Fibroblast of skin of left quadriceps (primary cell): ENCODE results near the gene PPP1R3F.
A peak's percentile ranks its signal among the peaks of the same experiment; 100 is the strongest.
"Not testable (repeated sequence)": the region's sequence is repeated elsewhere in the genome, so short reads cannot be mapped to it uniquely, and the experiment has no call there.

Experiments used
- DNase-seq, 2 experiments: peaks; one replicate each; pipeline ENCODE4 v3.0.0-alpha.2; 2013; ENCODE audit warnings: low read depth in 2 of 2

Gene PPP1R3F

GRCh38 chrX:49273181-49273727 is 3.7 kb downstream of the PPP1R3F start:
- no peak for DNase-seq

- DNase-seq: no peak
Measured at GRCh38 chrX:49276207-49276606, 6.6 kb downstream of the PPP1R3F start.

GRCh38 chrX:49276671-49277534 is 7.3 kb downstream of the PPP1R3F start:
- DNase-seq: no peak

DNA sequence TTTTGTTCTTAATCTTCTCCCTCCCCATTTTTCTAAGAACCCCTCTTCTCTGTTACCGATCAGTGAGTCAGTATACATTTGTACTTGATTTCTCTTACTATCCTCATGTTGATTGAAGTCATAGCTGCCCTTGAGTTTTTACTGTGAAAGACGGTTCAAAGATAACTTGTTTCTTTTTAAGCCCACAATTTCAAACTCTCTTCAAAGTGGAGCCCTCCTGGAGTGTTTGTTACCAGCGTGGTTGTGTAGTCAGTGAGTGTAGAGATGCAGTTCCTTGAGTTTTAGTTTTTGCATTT is 7.9 kb downstream of the PPP1R3F start:
- no peak for DNase-seq

DNA sequence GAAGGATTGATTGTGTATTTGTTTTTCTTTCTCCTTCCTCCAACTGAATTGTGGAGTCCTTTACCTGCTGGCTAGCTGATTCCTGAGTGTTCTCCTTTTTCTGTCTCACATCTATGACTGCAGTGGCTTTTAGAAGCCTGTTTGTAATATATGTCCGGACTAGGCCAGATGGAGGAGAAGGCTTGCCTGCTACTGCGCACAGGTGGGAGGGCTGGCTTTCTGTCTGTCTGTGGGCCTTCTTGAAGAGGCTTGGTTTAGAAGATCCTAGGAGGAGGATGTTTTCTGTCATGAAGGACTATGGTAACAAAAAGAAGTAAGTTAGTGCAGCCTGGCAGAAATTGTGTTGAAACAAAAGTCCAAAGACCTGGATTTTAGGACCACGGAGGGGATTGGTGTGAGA is 8.5 kb downstream of the PPP1R3F start:
- DNase-seq: no peak

GRCh38 chrX:49282647-49283011 is 13.0 kb downstream of the PPP1R3F start:
- DNase-seq: peak; percentile 5 to 8

GRCh38 chrX:49284212-49284611 is 14.6 kb downstream of the PPP1R3F start:
- DNase-seq: no peak

GRCh38 chrX:49286136-49286535 is 16.5 kb downstream of the PPP1R3F start:
- DNase-seq: no peak

- DNase-seq: no peak
Measured at GRCh38 chrX:49286581-49286980, 17.0 kb downstream of the PPP1R3F start.

DNA sequence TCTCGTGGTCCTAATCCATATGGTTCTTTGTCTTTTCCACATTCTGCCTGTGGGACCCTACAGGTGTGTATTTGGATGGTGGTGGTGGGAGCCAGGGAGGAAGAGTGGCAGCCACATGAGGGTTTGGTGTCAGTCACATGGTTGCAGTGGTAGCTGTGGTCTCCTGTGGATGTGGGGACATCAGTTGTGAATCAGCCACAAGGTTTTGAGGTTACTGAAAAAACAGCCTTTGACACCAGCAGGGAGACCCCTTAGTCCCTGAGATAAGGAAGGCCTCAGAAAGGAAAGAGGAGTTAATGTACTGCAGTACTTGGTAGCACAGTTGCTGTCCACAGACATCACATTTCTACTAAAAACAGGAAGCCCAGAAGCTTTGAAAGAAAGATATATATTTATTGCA is 18.1 kb downstream of the PPP1R3F start:
- DNase-seq: no peak

- DNase-seq: no peak
Measured at GRCh38 chrX:49290215-49290614, 20.6 kb downstream of the PPP1R3F start.

DNA sequence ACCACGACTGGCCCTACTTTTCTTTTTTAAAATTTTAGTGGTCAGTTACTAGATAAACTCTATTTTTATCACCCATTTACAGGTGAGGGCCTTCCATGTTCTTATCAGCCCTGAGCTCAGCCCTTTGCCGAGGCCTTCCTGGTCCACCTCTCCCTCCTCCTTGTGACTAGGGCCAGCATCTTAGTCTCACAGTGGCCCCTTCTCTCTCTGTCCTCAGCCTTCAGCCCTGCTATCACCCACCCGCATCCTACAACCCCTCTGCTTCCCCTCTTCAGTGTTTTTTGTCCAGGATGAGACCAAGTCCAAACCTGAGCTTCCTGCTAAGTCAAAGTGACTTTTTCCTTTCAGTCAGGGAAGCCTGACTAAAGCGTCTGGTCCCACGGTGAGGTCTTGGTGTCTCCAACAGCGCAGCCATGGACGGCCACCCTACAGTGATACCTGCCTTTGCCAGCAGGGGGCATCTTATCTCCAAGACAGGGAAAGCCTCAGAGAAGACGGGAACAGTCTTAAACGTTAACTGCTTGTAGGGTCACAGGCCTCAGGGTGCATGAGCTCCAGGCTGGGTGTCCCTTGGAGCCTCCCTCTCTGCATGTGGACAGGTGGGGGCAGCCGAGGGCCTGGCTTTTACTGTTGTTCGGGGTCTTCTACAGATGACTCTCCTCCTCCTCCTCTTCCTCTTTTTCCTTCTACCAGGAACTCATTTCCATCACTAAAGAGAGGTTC is 22.2 kb downstream of the PPP1R3F start:
- DNase-seq: peak in 1 of 2 experiments; percentile 7

- DNase-seq: no peak
Measured at GRCh38 chrX:49292400-49293362, 23.1 kb downstream of the PPP1R3F start.

DNA sequence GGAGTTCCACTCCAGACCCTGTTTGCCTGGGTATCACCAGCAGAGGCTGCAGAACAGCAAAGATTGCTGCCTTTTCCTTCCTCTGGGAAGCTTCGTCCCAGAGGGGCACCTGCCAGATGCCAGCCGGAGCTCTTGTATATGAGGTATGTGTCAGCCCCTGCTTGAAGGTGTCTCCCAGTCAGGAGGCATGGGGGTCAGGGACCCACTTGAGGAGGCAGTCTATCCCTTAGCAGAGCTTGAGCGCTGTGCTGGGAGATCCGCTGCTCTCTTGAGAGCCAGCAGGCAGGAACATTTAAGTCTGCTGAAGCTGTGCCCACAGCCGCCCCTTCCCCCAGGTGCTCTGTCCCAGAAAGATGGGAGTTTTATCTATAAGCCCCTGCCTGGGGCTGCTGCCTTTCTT is 29.7 kb downstream of the PPP1R3F start:
- not testable (repeated sequence) for DNase-seq

DNA sequence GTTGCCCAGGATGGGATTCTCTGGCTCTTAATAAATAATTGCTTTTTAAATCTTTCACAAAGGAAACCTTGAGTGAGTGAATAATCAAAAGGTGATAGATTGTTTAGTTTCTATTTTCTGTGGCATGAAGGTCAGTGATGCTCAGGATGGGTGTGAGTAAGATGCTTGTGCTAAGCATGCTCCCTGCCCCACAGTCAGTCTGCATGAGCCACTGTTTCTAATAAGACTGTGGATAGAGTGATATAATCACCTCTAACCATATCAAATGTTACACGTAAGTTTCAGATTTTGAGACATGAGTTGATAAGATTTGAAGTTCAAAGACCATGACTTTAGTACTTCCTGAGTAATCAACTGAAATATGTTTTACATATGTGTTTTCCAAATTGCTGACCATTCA is 31.1 kb downstream of the PPP1R3F start:
- DNase-seq: no peak

DNA sequence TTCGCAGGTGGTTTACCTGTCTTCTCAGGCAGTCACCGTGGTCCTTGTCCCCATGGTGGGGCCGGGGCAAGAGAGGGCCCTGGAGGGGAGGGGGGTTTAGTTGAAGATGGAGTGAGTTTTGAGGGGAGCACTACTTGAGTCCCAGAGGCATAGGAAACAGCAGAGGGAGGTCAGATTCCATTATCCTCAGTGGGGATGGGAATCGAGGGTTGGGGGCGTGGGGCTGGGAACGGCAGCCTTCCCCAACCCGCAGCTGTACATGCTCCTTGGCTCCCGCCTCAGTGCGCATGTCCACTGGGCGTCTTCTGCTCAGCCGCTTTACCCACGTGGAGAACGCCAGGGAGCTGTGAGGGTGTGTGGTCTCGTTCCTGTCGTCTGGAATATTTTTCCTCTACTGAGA is 33.8 kb downstream of the PPP1R3F start, which contains the start of gene GAGE10:
TSS of gene GAGE10 (plus strand) at position 301 of the 400 bp plus-strand sequence. CDS start 1,214 bp downstream, outside the sequence.
- DNase-seq: no peak

DNA sequence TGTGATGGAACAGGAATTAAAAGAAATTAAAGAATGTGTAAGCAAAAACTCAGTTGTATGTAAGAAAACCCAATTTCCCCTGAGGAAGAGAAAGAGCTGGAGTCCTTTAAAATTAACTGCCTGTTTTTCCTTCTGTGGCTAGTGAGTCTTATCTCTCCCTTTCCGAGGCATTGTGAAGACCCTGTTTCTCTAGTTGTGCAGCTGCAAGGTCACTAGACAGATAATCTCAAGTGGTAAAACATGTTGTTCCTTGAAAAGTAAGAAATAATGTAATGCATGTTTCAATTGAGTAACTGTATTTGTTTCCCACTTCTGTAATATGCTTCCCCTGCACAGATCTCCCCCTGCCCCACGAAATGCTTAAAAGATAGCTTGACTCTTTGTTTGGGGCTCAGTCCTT is 38.2 kb downstream of the PPP1R3F start:
- DNase-seq: not testable (repeated sequence)

DNA sequence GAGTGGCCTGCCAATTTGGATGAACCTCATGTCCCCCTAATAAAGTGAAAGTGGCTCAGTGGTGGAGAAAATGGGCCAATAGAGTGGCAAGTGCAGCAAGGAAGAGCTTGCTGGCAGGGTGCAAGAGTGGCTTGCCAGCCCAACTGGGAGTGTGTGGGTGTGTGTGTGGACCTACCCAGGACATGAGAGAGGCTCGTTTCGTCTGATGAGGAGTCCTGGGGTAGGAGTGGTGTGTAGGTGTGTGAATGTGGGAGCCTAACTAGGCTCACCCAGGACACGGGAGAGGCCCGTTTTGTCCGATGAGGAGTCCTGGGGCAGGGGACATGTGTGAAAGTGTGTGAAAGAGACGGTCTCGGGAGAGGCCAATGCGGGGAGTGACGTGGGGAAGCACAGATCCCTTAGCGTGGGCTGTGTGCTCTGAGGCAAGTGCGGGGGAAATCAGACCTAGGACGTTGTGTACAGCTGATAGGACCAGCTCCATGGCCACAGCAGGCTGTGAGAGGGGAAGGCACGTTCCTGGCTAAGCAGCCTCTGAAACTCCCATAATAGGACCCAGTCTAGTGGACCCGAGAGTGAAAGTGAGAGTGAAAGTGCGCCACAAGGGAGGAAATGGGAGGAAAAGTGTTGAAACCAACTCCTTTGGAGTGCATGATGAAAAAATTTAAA is 39.1 kb downstream of the PPP1R3F start:
- no peak for DNase-seq

DNA sequence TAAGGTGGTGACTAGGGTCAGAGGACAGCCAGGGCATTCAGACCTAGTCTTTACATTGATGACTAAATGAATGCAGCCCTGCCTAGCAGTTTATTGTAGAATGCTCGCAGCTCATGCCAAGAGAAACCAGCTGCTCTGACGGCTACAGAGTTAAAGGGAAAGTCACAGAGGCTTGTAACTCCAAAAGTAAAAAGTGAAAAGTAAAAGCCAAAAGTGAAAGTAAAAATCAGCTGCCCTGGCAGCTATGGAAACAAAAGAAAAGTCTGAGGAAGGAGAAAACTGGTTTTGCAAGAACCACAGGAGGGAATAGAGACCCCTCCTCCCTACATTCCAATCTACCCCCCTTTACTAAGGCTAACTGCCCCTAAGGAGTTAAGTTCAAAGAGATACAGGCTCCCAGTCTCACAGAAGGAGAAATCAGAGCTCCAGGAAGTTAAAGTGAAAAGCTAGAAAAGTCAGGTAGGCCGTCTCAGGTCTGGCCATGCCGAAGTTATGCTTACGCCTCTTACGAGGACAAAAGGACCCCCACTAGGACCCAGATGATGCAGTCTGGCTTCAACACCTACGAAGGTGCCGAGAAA is 39.9 kb downstream of the PPP1R3F start:
- DNase-seq: no peak

GRCh38 chrX:49310371-49310770 is 40.8 kb downstream of the PPP1R3F start:
- DNase-seq: no peak

GRCh38 chrX:49312176-49312575 is 42.6 kb downstream of the PPP1R3F start:
- DNase-seq: no peak
